Coronary artery (tissue), 2 donors: ENCODE measurements around the gene SRC.

Experiments
- DNase-seq: peaks from one replicate; pipeline ENCODE4 v3.0.0-alpha.2; 2017; ENCODE audit warnings: low spot score
- H3K27ac ChIP-seq, 2 donors: fragments of 200-600 bp; sonication (generic); one replicate each; pipeline ENCODE4 v1.5.1; 2016 to 2019
- H3K4me3 ChIP-seq: fragments of 200-600 bp; sonication (generic); 2 replicates; pipeline ENCODE4 v1.5.1; 2016; ENCODE audit warnings: mild to moderate bottlenecking, moderate library complexity
- CTCF ChIP-seq: fragments of 200-600 bp; sonication (generic); IDR thresholded peaks from one replicate; pipeline ENCODE4 v1.5.1; 2019; ENCODE audit warnings: antibody characterized with exemption

SRC gene

GRCh38 chr20:37418591-37419109 is 72.7 kb downstream of the SRC start:
- Histone ChIP-seq H3K27ac (no peak overlapping the region), H3K4me3 (no peak overlapping the region)
- no peak for DNase-seq
- TF ChIP-seq CTCF = no peak

DNA sequence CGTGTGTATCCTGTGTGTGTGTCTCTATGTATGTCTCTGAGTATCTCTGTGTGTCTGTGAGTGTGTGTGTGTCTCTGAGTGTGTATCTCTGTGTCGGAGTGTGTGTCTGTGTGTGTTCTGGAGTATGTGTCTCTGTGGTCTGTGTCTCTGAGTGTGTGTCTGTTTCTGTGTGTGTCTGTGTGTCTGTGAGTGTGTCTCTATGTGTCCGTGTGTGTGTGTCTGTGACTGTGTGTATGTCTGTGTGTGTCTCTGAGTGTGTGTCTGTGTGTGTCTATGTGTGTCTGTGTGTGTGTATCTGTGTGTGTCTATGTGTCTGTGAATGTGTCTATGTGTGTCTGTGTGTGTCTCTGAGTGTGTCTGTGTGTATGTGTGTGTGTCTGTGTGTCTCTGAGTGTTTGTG is 73.4 kb downstream of the SRC start:
- TF ChIP-seq CTCF = no peak

DNA sequence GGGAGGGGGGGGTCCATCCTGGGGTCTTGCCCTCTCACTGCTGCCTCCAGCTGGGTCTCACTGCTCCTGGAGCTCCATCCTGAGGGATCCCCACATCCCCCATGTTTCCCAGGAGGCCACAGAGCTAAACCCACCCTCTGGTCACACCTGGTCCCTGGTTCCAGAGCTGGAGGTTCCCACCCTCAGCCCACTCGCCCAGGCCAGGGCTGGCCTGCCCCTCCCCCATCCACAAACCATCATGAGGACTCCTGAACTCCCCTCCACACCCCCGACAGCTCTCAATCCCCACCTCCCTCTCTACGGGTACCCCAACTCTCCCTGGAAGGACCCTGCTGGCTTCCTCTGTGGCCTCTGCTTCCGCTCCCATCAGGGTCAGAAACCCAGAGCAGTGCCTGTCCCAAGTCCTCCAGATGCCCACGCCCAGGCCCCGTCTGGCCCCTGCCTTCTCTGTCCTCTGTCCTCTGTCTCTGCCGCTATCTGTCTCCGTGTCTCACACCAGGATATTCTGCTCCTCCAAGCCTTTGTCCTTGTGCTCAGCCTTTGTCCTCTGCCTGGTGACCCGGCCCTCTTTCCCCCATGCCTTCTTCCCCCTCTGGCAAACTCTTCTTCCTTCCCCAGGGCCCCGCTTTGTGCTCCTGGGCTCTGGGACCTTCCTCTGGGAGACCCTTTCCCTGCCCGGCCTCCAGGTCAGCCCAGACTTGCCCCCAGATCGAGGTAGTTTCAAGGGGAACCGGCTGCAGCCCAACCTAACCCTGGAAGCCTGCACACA is 74.0 kb downstream of the SRC start:
- no peak overlapping the region for H3K27ac ChIP-seq
- TF ChIP-seq CTCF = no peak
- no peak overlapping the region for H3K4me3 ChIP-seq
- DNase-seq = no peak

More for the DNA sequence above, 73.4 kb downstream of the SRC start:
- no peak for DNase-seq
- no peak overlapping the region for H3K4me3 ChIP-seq
- no peak overlapping the region for H3K27ac ChIP-seq

GRCh38 chr20:37420610-37421009 is 74.7 kb downstream of the SRC start:
- H3K4me3 ChIP-seq = no peak overlapping the region
- no peak for TF ChIP-seq CTCF
- H3K27ac ChIP-seq = no peak overlapping the region
- no peak for DNase-seq

- H3K27ac ChIP-seq = no peak overlapping the region
- no peak overlapping the region for H3K4me3 ChIP-seq
- TF ChIP-seq CTCF = no peak
- no peak for DNase-seq
Observed at GRCh38 chr20:37421060-37421905, 75.3 kb downstream of the SRC start.

- H3K27ac ChIP-seq = no peak overlapping the region
- H3K4me3 ChIP-seq = no peak overlapping the region
- TF ChIP-seq CTCF = no peak
- no peak for DNase-seq
Observed at GRCh38 chr20:37421988-37422387, 76.0 kb downstream of the SRC start.
